HepG2 (cell line): Measurements from ENCODE around the gene RBP5. TPM values are rescaled to one million over a fixed set of nuclear protein-coding genes. Genes with fewer than 3 reads are reported as not detected.
A peak's percentile ranks its signal among the peaks of the same experiment; 100 is the strongest.

Source experiments
- ADNP ChIP-seq: sonication (generic); formaldehyde crosslinking; IDR thresholded peaks from 2 replicates; pipeline ENCODE4 v1.4.0; 2020; ENCODE audit warnings: missing genetic modification reagents
- AHR ChIP-seq: IDR thresholded peaks from 2 replicates; pipeline ENCODE4 v1.6.1; 2018; ENCODE audit warnings: missing genetic modification reagents, missing compliant biosample characterization
- ARID2 ChIP-seq: sonication (generic); formaldehyde crosslinking; IDR thresholded peaks from 2 replicates; pipeline ENCODE4 v1.8.1; 2022; ENCODE audit warnings: mild to moderate bottlenecking, missing genetic modification reagents, borderline replicate concordance
- CEBPB ChIP-seq: IDR thresholded peaks from 2 replicates; pipeline ENCODE4 v1.6.1; 2011; ENCODE audit warnings: low read depth, low read length, improper control_type of control experiment, borderline replicate concordance
- GABPB1 ChIP-seq: IDR thresholded peaks from 2 replicates; pipeline ENCODE4 v1.6.1; 2016; ENCODE audit warnings: mild to moderate bottlenecking, missing genetic modification reagents, moderate library complexity, missing compliant biosample characterization
- HNRNPL ChIP-seq: fragments of 200-400 bp; formaldehyde crosslinking; IDR thresholded peaks from 2 replicates; pipeline ENCODE4 v1.6.1; 2017; ENCODE audit warnings: mild to moderate bottlenecking, low read depth, low read length
- IKZF4 ChIP-seq: sonication (generic); formaldehyde crosslinking; IDR thresholded peaks from 2 replicates; pipeline ENCODE4 v1.5.1; 2020; ENCODE audit warnings: borderline replicate concordance, mild to moderate bottlenecking, low read depth, missing genetic modification reagents; ENCODE audit errors: not compliant biosample characterization
- JUNB ChIP-seq: sonication (generic); formaldehyde crosslinking; IDR thresholded peaks from 2 replicates; pipeline ENCODE4 v1.8.0; 2022; ENCODE audit warnings: missing genetic modification reagents, mild to moderate bottlenecking, borderline replicate concordance
- KLF16 ChIP-seq, 2 experiments: sonication (generic) in 1 of 2; formaldehyde crosslinking in 1 of 2; IDR thresholded peaks; 2 replicates each; pipeline versions ENCODE4 v1.6.1 to v1.8.0; 2016 to 2023; ENCODE audit warnings: missing genetic modification reagents in 2 of 2, missing compliant biosample characterization in 1 of 2
- PREB ChIP-seq: sonication (generic); formaldehyde crosslinking; IDR thresholded peaks from 2 replicates; pipeline ENCODE4 v1.4.0; 2020; ENCODE audit warnings: missing genetic modification reagents
- RARA ChIP-seq: IDR thresholded peaks from 2 replicates; pipeline ENCODE4 v1.6.1; 2016; ENCODE audit warnings: missing genetic modification reagents, missing compliant biosample characterization
- RFX3 ChIP-seq: IDR thresholded peaks from 2 replicates; pipeline ENCODE4 v1.6.1; 2016; ENCODE audit warnings: missing biosample characterization, missing genetic modification reagents
- SCMH1 ChIP-seq: sonication (generic); formaldehyde crosslinking; IDR thresholded peaks from 2 replicates; pipeline ENCODE4 v1.9.0; 2021; ENCODE audit warnings: missing genetic modification reagents, mild to moderate bottlenecking, borderline replicate concordance
- XRCC5 ChIP-seq: fragments of 200-400 bp; formaldehyde crosslinking; optimal IDR thresholded peaks from 2 replicates; pipeline ENCODE3; 2017; ENCODE audit warnings: mild to moderate bottlenecking, low read length
- YEATS4 ChIP-seq: sonication (generic); formaldehyde crosslinking; IDR thresholded peaks from 2 replicates; pipeline ENCODE4 v1.4.0; 2020; ENCODE audit warnings: missing genetic modification reagents, borderline replicate concordance
- ZBTB39 ChIP-seq: sonication (generic); formaldehyde crosslinking; IDR thresholded peaks from 2 replicates; pipeline ENCODE4 v1.5.0; 2020; ENCODE audit warnings: missing genetic modification reagents
- ZNF124 ChIP-seq: sonication (generic); formaldehyde crosslinking; IDR thresholded peaks from 2 replicates; pipeline ENCODE4 v1.4.0; 2020; ENCODE audit warnings: missing genetic modification reagents
- ZNF260 ChIP-seq: sonication (generic); formaldehyde crosslinking; IDR thresholded peaks from 2 replicates; pipeline ENCODE4 v1.4.0; 2020; ENCODE audit warnings: missing genetic modification reagents, low read depth, mild to moderate bottlenecking, borderline replicate concordance
- ZNF274 ChIP-seq: sonication (generic); formaldehyde crosslinking; IDR thresholded peaks from 2 replicates; pipeline ENCODE4 v1.5.1; 2020; ENCODE audit warnings: mild to moderate bottlenecking, missing genetic modification reagents
- ZNF547 ChIP-seq: sonication (generic); formaldehyde crosslinking; IDR thresholded peaks from 2 replicates; pipeline ENCODE4 v1.5.1; 2020; ENCODE audit warnings: mild to moderate bottlenecking, missing genetic modification reagents
- ZNF746 ChIP-seq: sonication (generic); formaldehyde crosslinking; IDR thresholded peaks from 2 replicates; pipeline ENCODE4 v1.8.0; 2022; ENCODE audit warnings: mild to moderate bottlenecking, missing genetic modification reagents
- ZSCAN29 ChIP-seq: sonication (generic); formaldehyde crosslinking; conservative IDR thresholded peaks from 2 replicates; pipeline ENCODE4 v1.4.0; 2020; ENCODE audit warnings: mild to moderate bottlenecking, missing genetic modification reagents
- polyA plus RNA-seq, 8 experiments: library from polyadenylated mRNA; depleted of rRNA in 3 of 8; stranded (reverse) in 7 of 8; unstranded in 1 of 8; fragments of >200 nt; fragmentation: Illumina TruSeq in 4 of 8; extraction: Trizol in 4 of 8; gene quantifications; 2 replicates each; pipeline versions ENCODE4 v1.2.1 to v1.2.3, GENCODE V29; 2011 to 2016; ENCODE audit warnings: low read depth in 4 of 8, missing spikeins in 1 of 8, mixed read lengths in 1 of 8; ENCODE audit not compliant: insufficient read depth in 1 of 8
- total RNA-seq, 5 experiments: library from RNA; depleted of rRNA; stranded (reverse); fragments of >200 nt; fragmentation: Illumina TruSeq; extraction: Trizol; gene quantifications; 2 replicates each; pipeline ENCODE4 v1.2.3, GENCODE V29; 2016; ENCODE audit warnings: low read depth in 1 of 5
- TF ChIP-seq, protein P1 (sequence below): sonication (generic); formaldehyde crosslinking; conservative IDR thresholded peaks from 2 replicates; pipeline ENCODE4 v1.8.0; 2022; ENCODE audit warnings: missing genetic modification reagents
- TF ChIP-seq, protein P2 (sequence below): fragments of 450-650 bp; IDR thresholded peaks from 2 replicates; pipeline ENCODE4 v1.6.1; 2016

Gene RBP5
- total and polyA plus RNA-seq, 2 of the 13 experiments (the other 11 are each of a cell fraction or from before 2014, with no cell fraction given), result 13.8 to 19.8 TPM

- TF ChIP-seq SCMH1 (CRISPR knock-in tag), result no peak
- TF ChIP-seq, protein P1, sequence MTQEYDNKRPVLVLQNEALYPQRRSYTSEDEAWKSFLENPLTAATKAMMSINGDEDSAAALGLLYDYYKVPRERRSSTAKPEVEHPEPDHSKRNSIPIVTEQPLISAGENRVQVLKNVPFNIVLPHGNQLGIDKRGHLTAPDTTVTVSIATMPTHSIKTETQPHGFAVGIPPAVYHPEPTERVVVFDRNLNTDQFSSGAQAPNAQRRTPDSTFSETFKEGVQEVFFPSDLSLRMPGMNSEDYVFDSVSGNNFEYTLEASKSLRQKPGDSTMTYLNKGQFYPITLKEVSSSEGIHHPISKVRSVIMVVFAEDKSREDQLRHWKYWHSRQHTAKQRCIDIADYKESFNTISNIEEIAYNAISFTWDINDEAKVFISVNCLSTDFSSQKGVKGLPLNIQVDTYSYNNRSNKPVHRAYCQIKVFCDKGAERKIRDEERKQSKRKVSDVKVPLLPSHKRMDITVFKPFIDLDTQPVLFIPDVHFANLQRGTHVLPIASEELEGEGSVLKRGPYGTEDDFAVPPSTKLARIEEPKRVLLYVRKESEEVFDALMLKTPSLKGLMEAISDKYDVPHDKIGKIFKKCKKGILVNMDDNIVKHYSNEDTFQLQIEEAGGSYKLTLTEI (CRISPR knock-in tag), result no peak
- peak; percentile 95 for TF ChIP-seq RARA (CRISPR knock-in tag)
- peak; percentile 3; the same call in 1 of the 2 replicates for TF ChIP-seq ZNF547 (CRISPR knock-in tag)
- TF ChIP-seq GABPB1, result peak; percentile 44
- TF ChIP-seq KLF16 (CRISPR knock-in tag; IDR thresholded peaks at IDR 0.05), result peak in 1 of 2 experiments; percentile 66; a peak in 2 of 4 replicates
- 0 out of 2 replicates have a peak, but pooled peaks have one; percentile 31 for TF ChIP-seq YEATS4 (CRISPR knock-in tag)
- no peak for TF ChIP-seq AHR (CRISPR knock-in tag)
- TF ChIP-seq ARID2 (CRISPR knock-in tag), result no peak
- TF ChIP-seq ZNF260 (CRISPR knock-in tag), result no peak
- TF ChIP-seq IKZF4 (CRISPR knock-in tag), result no peak
- TF ChIP-seq JUNB (CRISPR knock-in tag), result no peak
- TF ChIP-seq ZNF746 (CRISPR knock-in tag), result peak; percentile 86
- TF ChIP-seq ZBTB39 (CRISPR knock-in tag), result no peak
- peak; percentile 95 for TF ChIP-seq XRCC5
- no peak for TF ChIP-seq RFX3 (CRISPR knock-in tag)
- TF ChIP-seq ZSCAN29 (CRISPR knock-in tag), result no peak
- TF ChIP-seq ZNF274 (CRISPR knock-in tag), result no peak
- TF ChIP-seq, protein P2, sequence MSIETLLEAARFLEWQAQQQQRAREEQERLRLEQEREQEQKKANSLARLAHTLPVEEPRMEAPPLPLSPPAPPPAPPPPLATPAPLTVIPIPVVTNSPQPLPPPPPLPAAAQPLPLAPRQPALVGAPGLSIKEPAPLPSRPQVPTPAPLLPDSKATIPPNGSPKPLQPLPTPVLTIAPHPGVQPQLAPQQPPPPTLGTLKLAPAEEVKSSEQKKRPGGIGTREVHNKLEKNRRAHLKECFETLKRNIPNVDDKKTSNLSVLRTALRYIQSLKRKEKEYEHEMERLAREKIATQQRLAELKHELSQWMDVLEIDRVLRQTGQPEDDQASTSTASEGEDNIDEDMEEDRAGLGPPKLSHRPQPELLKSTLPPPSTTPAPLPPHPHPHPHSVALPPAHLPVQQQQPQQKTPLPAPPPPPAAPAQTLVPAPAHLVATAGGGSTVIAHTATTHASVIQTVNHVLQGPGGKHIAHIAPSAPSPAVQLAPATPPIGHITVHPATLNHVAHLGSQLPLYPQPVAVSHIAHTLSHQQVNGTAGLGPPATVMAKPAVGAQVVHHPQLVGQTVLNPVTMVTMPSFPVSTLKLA, result no peak
- no peak for TF ChIP-seq ADNP (CRISPR knock-in tag)
- TF ChIP-seq HNRNPL, result 0 out of 2 replicates have a peak, but pooled peaks have one; percentile 27
- TF ChIP-seq PREB (CRISPR knock-in tag), result no peak
- TF ChIP-seq ZNF124 (CRISPR knock-in tag), result no peak
- peak; percentile 94 for TF ChIP-seq CEBPB
Observed at GRCh38 chr12:7108796-7109571, 19.7 kb downstream of the RBP5 start, which contains the start of gene C1RL (continued).
